Measurements from ENCODE around the gene CHST3.
A peak's percentile ranks its signal among the peaks of the same experiment; 100 is the strongest.
"Not testable (repeated sequence)": the region's sequence is repeated elsewhere in the genome, so short reads cannot be mapped to it uniquely, and the experiment has no call there.

CHST3 gene, protein sequence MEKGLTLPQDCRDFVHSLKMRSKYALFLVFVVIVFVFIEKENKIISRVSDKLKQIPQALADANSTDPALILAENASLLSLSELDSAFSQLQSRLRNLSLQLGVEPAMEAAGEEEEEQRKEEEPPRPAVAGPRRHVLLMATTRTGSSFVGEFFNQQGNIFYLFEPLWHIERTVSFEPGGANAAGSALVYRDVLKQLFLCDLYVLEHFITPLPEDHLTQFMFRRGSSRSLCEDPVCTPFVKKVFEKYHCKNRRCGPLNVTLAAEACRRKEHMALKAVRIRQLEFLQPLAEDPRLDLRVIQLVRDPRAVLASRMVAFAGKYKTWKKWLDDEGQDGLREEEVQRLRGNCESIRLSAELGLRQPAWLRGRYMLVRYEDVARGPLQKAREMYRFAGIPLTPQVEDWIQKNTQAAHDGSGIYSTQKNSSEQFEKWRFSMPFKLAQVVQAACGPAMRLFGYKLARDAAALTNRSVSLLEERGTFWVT

DNA sequence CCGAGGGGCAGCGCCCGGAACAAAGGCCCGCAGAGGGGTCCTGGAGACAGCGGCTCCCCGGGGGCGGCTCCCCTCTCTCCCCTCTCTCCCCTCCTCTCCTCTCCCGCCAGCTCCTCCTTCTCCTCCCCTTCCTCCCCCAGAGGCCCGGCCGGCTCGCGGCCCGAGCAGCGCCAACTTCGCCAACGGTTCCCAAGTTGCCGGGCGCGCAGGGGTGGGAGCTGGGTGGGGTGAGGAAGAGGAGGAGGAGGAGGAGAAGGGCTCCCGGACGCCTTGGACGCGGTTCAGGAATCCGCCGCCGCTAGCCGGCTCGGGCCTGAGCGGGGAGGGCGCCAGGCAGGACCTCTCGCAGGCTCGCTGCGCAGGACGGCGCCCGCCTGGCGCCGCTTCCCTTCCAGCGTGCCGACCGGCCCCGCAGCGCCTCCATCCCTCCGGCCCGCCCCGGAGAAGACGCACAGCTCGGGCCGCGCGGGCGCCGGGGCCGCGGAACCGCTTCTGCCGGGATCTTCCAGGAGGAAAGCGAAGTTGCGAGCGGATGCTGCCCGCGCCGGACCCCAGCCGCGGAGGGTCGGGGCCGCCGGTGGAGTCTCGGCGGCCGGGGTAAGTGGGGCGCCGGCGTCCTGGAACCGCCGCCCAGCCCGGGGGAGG is at the start of gene CHST3:
Gene CHST3 (plus strand): TSS at position 298 of the 645 bp plus-strand sequence. CDS start 41,448 bp downstream, outside the sequence.
- TF ChIP-seq ZNF274 (IDR thresholded peaks at IDR 0.05; ENCODE audit: low read depth, low read length) = no peak
- peak within 1 kb of the TSS; percentile 52; the same call in 1 of the 2 replicates for H3K4me3 ChIP-seq (ENCODE audit: low read length)

DNA sequence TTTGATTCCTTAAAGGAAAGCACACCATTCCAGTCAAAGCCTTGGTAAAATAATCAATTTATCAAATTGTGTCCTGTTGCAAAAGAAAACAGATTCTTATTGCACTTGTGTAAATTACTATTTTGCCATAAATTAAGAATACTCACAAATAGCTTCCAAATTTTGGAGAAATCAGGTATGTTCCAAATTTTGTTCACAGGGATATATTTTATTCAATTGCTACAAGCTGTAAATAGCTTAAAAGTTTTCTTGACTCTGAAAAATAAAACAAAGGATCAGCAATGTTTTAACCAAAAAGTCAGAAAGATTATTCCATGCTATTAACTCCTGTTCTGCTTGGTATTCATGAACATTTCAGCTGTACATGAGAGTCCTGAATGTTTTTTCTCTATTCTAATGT is 47.4 kb upstream of the CHST3 start:
- H3K4me3 ChIP-seq (ENCODE audit: low read length) = no peak overlapping the region
- TF ChIP-seq ZNF274 (IDR thresholded peaks at IDR 0.05; ENCODE audit: low read depth, low read length) = no peak

DNA sequence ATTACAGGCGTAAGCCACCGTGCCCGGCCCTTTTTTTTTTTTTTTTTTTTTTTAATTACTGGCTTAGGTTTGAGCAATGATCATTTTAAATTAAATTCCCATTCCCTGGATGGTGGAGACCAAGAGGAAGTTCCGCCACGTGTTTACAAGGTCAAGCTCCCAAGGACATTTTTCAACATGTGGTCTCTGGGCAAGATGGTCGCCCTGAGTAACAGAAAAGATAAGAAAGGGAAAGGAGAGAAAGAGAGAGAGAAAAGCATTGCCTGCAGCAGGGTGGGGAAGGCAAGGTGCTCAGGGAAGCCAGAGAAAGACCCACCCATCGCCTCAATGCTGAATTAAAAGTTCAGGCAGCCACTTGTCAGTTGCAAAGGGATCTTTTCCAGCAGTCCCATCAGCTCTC is 45.2 kb upstream of the CHST3 start:
- no peak overlapping the region for H3K4me3 ChIP-seq (ENCODE audit: low read length)
- TF ChIP-seq ZNF274 (IDR thresholded peaks at IDR 0.05; ENCODE audit: low read depth, low read length) = no peak

DNA sequence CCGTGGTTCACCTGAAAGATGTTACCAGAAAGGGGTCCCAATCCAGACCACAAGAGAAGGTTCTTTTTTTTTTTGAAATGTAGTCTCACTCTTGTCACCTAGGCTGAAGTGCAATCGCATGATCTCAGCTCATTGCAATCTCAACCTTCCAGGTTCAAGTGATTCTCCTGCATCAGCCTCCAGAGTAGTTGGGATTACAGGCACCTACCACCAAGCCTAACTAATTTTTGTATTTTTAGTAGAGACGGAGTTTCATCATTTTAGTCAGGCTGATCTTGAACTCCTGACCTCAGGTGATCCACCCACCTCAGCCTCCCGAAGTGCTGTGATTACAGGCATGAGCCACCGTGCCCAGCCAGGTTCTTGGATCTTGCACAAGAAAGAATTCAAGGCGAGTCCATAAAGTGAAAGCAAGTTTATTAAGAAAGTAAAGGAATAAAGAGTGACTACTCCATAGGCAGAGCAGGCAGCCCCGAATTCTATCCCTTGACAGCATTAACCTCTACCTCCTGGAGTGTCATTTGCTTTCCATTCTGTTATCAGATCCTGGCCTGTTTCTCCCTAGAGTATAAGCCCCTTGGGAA is 44.1 kb upstream of the CHST3 start:
- H3K4me3 ChIP-seq (ENCODE audit: low read length) = not testable (repeated sequence)

DNA sequence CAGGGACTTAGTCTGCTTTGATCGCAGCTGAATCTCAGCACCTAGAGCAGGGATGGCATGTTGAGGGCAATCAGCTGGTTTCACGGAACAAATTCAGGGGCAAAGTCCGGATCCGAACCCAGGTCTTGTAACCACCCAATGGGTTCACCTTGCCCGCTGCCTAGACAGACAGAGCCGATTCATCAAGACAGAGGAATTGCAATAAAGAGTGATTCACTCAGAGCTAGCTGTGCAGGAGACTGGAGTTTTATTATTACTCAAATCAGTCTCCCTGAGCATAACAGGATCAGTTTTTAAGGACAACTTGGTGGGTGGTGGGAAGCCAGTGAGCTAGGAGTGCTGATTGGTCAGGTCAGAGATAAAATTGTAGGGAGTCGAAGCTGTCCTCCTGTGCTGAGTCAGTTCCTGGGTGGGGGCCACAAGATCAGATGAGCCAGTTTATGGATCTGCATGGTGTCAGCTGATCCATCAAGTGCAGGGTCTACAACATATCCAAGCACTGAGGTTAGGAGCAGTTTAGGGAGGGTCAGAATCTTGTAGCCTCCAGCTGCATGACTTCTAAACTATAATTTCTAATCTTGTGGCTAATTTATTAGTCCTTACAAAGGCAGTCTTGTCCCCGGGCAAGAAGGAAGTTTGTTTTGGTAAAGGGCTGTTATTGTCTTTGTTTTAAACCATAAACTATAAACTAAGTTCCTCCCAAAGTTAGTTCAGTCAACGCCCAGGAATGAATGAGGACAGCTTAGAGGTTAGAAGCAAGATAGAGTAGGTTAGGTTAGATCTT is 43.5 kb upstream of the CHST3 start:
- no peak for TF ChIP-seq ZNF274 (IDR thresholded peaks at IDR 0.05; ENCODE audit: low read depth, low read length)
- H3K4me3 ChIP-seq (ENCODE audit: low read length) = no peak overlapping the region

DNA sequence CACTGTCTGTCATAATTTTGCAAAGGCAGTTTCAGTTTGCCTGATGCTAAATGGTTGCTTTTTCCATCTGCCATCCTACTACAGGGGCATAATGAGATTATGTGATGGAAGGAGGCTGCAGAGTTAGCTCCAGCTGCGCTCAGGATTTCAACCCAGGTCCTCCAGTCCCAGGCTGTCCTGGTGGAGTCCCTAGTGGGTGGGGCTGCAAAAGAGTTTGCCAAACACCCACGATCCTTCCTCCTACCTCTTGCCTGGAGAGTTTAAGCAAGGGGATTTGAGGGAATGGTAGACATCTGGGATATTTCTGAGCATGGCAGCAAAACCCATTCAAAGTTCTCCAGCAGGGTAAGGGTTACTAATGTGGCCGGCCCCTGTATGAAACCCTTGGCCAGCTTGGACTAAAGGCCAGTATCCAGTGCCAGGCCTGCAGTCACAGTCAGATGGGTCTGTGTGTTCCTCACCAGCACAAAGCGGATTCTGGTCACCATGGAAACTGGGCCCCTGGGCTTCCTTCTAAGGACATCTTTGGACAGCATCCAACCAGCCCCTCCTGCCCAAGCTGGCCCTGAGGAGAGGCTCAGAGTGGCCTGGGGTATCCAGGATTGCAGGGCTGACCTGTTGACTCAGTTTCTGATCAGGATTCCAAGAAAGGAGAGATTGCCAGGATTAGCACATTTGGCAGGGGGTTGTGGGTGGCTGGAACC is 42.7 kb upstream of the CHST3 start:
- TF ChIP-seq ZNF274 (IDR thresholded peaks at IDR 0.05; ENCODE audit: low read depth, low read length) = no peak

DNA sequence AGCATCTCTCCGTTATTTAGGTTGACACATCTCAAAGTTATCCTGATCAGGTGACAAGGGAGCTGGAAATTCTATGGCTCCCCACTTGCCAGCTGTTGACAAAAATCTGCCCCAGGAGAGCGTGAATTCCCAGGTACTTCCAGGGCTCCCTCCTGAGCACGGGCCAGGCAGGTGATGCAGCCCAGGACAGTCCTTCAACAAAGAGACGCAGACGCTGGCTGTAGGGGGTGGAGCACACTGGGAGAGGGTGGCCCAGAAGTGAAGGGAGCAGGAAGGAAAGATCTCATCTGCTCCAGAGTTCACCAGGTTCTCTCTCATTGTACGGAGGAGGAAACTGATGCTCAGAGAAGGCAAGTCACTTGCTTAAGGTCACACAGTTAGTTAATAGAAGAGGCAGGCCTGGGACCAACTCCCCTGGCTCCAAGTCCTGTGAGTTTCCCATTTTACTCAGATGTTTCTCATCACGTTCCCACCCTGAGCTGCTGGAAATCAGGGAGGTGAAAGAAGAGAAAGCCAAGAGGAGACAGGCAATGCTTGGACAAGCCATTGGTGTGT is 41.0 kb upstream of the CHST3 start:
- no peak for TF ChIP-seq ZNF274 (IDR thresholded peaks at IDR 0.05; ENCODE audit: low read depth, low read length)
- H3K4me3 ChIP-seq (ENCODE audit: low read length) = no peak overlapping the region

More for the DNA sequence above, 42.7 kb upstream of the CHST3 start:
- H3K4me3 ChIP-seq (ENCODE audit: low read length) = no peak overlapping the region

DNA sequence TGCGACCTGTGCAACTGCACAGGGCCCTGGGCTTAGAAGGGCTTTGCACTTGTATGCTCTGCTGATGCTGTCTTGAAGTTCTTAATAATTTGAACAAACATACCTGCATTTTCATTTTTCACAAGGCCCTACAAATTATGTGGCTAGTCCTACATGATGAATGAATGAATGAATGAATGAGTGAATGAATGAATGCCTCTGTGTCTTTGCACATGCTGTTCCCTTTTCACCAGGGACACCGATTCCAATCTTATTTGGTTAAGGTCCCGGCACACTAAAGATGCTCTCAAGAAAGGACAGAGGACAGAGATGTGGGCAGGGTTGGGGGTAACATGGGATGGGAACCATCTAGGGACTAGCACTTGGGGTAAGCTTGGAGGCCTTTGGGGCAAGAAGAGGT is 39.4 kb upstream of the CHST3 start:
- no peak for TF ChIP-seq ZNF274 (IDR thresholded peaks at IDR 0.05; ENCODE audit: low read depth, low read length)
- no peak overlapping the region for H3K4me3 ChIP-seq (ENCODE audit: low read length)

DNA sequence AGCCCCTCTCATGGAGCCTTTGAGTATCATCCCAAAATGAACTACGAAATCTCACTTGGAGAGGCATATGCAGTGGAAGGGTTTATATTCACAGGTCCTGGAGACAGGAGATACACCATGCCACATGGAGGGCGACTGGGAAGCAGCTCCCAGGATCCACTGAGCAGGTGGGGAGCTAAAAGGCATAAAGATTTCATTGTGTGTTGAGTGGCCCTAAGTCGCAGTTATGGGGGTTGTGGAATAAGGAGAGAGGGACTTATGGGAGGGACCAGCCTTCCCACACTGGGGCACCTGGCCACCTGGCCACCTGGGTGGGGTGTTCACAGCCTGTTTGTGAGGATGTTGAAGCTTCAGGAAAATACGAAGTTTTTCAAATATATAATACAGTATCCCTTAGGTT is 37.0 kb upstream of the CHST3 start:
- no peak overlapping the region for H3K4me3 ChIP-seq (ENCODE audit: low read length)
- TF ChIP-seq ZNF274 (IDR thresholded peaks at IDR 0.05; ENCODE audit: low read depth, low read length) = no peak

DNA sequence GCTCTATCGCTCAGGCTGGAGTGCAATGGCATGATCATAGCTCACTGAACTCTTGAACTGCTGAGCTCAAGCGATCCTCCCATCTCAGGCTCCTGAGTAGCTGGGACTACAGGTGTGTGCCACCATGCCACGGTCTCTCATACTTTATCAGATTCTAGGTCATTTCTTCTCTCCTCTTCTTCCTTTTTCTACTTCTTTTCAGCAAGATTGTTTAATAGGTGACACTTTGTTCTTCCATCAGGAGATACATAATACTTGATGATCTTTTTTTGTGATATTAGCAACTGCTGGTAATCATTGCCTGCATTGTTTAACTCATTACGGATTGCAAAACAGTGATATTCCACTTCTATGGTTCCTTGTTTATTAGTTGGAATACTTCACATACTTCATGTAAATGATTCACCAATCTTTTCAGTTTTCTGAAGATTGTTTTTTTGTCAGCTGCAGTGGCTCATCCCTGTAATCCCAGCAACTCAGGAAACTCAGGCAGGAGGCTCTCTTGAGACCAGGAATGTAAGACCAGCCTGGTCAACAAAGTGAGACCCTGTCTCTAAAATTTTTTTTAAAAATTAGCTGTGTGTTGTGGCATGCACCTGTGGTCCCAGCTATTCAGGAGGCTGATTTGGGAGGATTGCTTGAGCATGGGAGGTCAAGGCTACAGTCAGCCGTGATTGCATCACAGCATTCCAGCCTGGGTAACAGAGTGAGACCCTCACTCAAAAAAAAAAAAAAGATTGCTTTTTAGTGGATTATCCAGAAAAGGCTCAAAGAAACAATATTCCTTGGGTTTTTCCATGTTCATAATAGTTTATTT is 36.2 kb upstream of the CHST3 start:
- TF ChIP-seq ZNF274 (IDR thresholded peaks at IDR 0.05; ENCODE audit: low read depth, low read length) = no peak
- H3K4me3 ChIP-seq (ENCODE audit: low read length) = no peak overlapping the region

DNA sequence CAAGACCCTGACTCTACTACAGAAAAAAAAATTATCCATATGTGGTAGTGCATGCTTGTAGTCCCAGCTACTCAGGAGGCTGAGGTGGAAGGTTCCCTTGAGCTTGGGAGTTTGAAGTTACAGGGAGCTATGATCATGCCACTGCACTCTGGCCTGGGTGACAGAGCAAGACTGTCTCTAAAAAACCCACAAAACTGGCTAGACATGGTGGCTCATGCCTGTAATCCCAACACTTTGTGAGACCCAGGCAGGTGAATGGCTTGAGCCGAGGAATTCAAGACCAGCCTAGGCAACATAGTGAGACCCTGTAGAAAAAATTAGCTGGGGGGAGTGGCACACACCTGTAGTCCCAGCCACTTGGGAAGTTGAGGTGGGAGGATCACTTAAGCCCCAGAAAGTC is 32.9 kb upstream of the CHST3 start:
- TF ChIP-seq ZNF274 (IDR thresholded peaks at IDR 0.05; ENCODE audit: low read depth, low read length) = no peak
- H3K4me3 ChIP-seq (ENCODE audit: low read length) = no peak overlapping the region

DNA sequence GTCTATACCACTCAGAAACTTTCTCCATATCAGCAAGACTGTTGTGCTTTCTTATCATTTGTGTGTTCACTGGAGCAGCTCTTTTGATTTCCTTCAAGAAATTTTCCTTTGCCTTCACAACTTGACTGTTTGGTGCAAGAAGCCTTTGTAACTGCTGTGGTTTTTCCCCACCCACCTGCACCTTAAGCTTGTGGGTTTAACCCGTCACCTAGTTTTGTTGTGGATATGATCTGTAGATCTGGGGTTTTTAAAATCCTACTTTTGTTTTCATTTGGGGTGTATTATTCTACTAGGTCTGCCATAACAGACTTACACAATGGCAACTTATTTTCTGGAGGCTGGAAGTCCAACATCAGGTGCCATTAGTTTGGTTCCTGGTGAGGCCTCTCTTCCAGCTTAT is 30.5 kb upstream of the CHST3 start:
- no peak for TF ChIP-seq ZNF274 (IDR thresholded peaks at IDR 0.05; ENCODE audit: low read depth, low read length)
- H3K4me3 ChIP-seq (ENCODE audit: low read length) = no peak overlapping the region

DNA sequence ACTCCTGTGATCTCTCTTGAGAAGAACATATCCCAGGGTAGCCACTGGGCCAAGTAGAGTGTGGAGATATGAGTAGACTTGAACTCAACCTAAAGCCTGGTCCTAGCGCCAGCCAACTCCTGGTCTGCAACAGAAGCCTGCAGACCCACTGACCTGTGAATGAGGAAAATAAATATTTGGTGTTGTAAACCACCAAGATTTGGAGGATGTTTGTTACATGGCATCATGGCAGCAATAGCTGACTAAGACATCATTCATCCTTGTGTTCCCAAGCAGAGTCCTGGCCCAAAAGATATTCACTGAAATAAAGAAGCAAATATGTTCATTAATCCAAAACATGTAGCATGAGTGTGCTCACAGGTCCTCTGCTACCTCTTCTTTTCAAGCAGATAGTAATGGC is 26.0 kb upstream of the CHST3 start:
- TF ChIP-seq ZNF274 (IDR thresholded peaks at IDR 0.05; ENCODE audit: low read depth, low read length) = no peak
- H3K4me3 ChIP-seq (ENCODE audit: low read length) = no peak overlapping the region

Measured in GM08714 (cell line).